ENCODE results near the gene CA5A. TPM values are rescaled to one million over a fixed set of nuclear protein-coding genes. Genes with fewer than 3 reads are reported as not detected.
A peak's percentile ranks its signal among the peaks of the same experiment; 100 is the strongest.

The CA5A gene
- total RNA-seq, 1 donor from 2014 or later, result not detected

- Mint-ChIP-seq H3K27ac (ENCODE audit: unreplicated experiment) (peak overlapping the region; percentile 17), H3K4me3 (ENCODE audit: unreplicated experiment) (peak overlapping the region; percentile 57), H3K9me3 (ENCODE audit: unreplicated experiment) (no peaks in the 10 kb centered on the region), H3K4me1 (ENCODE audit: low read depth, unreplicated experiment) (peaks cover 30% of the 10 kb centered on the region), H3K36me3 (ENCODE audit: low read depth, unreplicated experiment) (peaks cover 8% of the 10 kb centered on the region), H3K27me3 (ENCODE audit: low read depth, unreplicated experiment) (no peaks in the 10 kb centered on the region)
- DNase-seq (ENCODE audit: low read depth) (no peak), FAIRE-seq (no peak)
- H3K4me2 ChIP-seq (ENCODE audit: low read length), result peak overlapping the region; percentile 33
- TF ChIP-seq EZH2 (IDR thresholded peaks at IDR 0.05; ENCODE audit: insufficient read depth, low read length), result no peak
- H2AFZ ChIP-seq (ENCODE audit: low read depth, low read length), result no peak overlapping the region
- peaks cover 69% of the 10 kb centered on the region for H3K79me2 ChIP-seq (ENCODE audit: insufficient read depth, low read length)
- peak overlapping the region; percentile 75 for H3K9ac ChIP-seq (ENCODE audit: low read length)
- peak overlapping the region; percentile 37 for H3K27ac ChIP-seq (ENCODE audit: low read depth, low read length)
- peaks cover 22% of the 10 kb centered on the region for H4K20me1 ChIP-seq (ENCODE audit: insufficient read depth, low read length)
- H3K9me3 ChIP-seq (ENCODE audit: insufficient read depth, low read depth, low read length), result no peaks in the 10 kb centered on the region
- peaks cover 2% of the 10 kb centered on the region for H3K36me3 ChIP-seq (ENCODE audit: insufficient read depth, low read length)
- H3K27me3 ChIP-seq (ENCODE audit: insufficient read depth, low read length), result no peaks in the 10 kb centered on the region
- H3K4me1 ChIP-seq (ENCODE audit: insufficient read depth, low read length), result peaks cover 33% of the 10 kb centered on the region
- no peak overlapping the region for H3K4me3 ChIP-seq (ENCODE audit: insufficient read depth, low read depth, low read length)
These were observed 17.2 kb upstream of the CA5A start for GRCh38 chr16:87953308-87954215.

- H3K9me3 Mint-ChIP-seq (ENCODE audit: unreplicated experiment), result no peaks in the 10 kb centered on the region
- no peak for FAIRE-seq
- Histone ChIP-seq H3K79me2 (ENCODE audit: insufficient read depth, low read length) (peaks cover 61% of the 10 kb centered on the region), H3K9ac (ENCODE audit: low read length) (peak overlapping the region; percentile 99), H2AFZ (ENCODE audit: low read depth, low read length) (no peak overlapping the region), H3K4me3 (ENCODE audit: insufficient read depth, low read depth, low read length) (peak overlapping the region; percentile 81), H3K4me1 (ENCODE audit: insufficient read depth, low read length) (peaks cover 33% of the 10 kb centered on the region), H3K27me3 (ENCODE audit: insufficient read depth, low read length) (no peaks in the 10 kb centered on the region), H4K20me1 (ENCODE audit: insufficient read depth, low read length) (peaks cover 22% of the 10 kb centered on the region), H3K9me3 (ENCODE audit: insufficient read depth, low read depth, low read length) (no peaks in the 10 kb centered on the region), H3K36me3 (ENCODE audit: insufficient read depth, low read length) (peaks cover 2% of the 10 kb centered on the region), H3K27ac (ENCODE audit: low read depth, low read length) (peak overlapping the region; percentile 97), H3K4me2 (ENCODE audit: low read length) (peak overlapping the region; percentile 98)
- DNase-seq (ENCODE audit: low read depth), result no peak
- peak overlapping the region; percentile 35 for H3K27ac Mint-ChIP-seq (ENCODE audit: unreplicated experiment)
- peak overlapping the region; percentile 91 for H3K4me3 Mint-ChIP-seq (ENCODE audit: unreplicated experiment)
- TF ChIP-seq CTCF (IDR thresholded peaks at IDR 0.05; ENCODE audit: insufficient read depth, low read depth, low read length) (no peak), EZH2 (IDR thresholded peaks at IDR 0.05; ENCODE audit: insufficient read depth, low read length) (no peak)
- H3K36me3 Mint-ChIP-seq (ENCODE audit: low read depth, unreplicated experiment), result peaks cover 8% of the 10 kb centered on the region
- no peaks in the 10 kb centered on the region for H3K27me3 Mint-ChIP-seq (ENCODE audit: low read depth, unreplicated experiment)
- H3K4me1 Mint-ChIP-seq (ENCODE audit: low read depth, unreplicated experiment), result peaks cover 30% of the 10 kb centered on the region
These were observed 16.4 kb upstream of the CA5A start for GRCh38 chr16:87952751-87953150.

GRCh38 chr16:87951552-87952538 lies 15.5 kb upstream of the CA5A start:
- Mint-ChIP-seq H3K4me3 (ENCODE audit: unreplicated experiment) (peak overlapping the region; percentile 91), H3K27ac (ENCODE audit: unreplicated experiment) (peak overlapping the region; percentile 94), H3K36me3 (ENCODE audit: low read depth, unreplicated experiment) (peaks cover 5% of the 10 kb centered on the region), H3K4me1 (ENCODE audit: low read depth, unreplicated experiment) (peaks cover 27% of the 10 kb centered on the region), H3K9me3 (ENCODE audit: unreplicated experiment) (no peaks in the 10 kb centered on the region), H3K27me3 (ENCODE audit: low read depth, unreplicated experiment) (no peaks in the 10 kb centered on the region)
- no peak for TF ChIP-seq CTCF (IDR thresholded peaks at IDR 0.05; ENCODE audit: insufficient read depth, low read depth, low read length)
- TF ChIP-seq EZH2 (IDR thresholded peaks at IDR 0.05; ENCODE audit: insufficient read depth, low read length), result no peak
- peaks cover 13% of the 10 kb centered on the region for H4K20me1 ChIP-seq (ENCODE audit: insufficient read depth, low read length)
- peak overlapping the region; percentile 55 for H2AFZ ChIP-seq (ENCODE audit: low read depth, low read length)
- no peak for FAIRE-seq
- H3K4me2 ChIP-seq (ENCODE audit: low read length), result peak overlapping the region; percentile 98
- H3K9ac ChIP-seq (ENCODE audit: low read length), result peak overlapping the region; percentile 99
- peak overlapping the region; percentile 97 for H3K27ac ChIP-seq (ENCODE audit: low read depth, low read length)
- H3K4me3 ChIP-seq (ENCODE audit: insufficient read depth, low read depth, low read length), result peak overlapping the region; percentile 81
- peaks cover 30% of the 10 kb centered on the region for H3K4me1 ChIP-seq (ENCODE audit: insufficient read depth, low read length)
- DNase-seq (ENCODE audit: low read depth), result no peak
- peaks cover 52% of the 10 kb centered on the region for H3K79me2 ChIP-seq (ENCODE audit: insufficient read depth, low read length)
- peaks cover 2% of the 10 kb centered on the region for H3K36me3 ChIP-seq (ENCODE audit: insufficient read depth, low read length)
- H3K27me3 ChIP-seq (ENCODE audit: insufficient read depth, low read length), result no peaks in the 10 kb centered on the region
- no peaks in the 10 kb centered on the region for H3K9me3 ChIP-seq (ENCODE audit: insufficient read depth, low read depth, low read length)
